Measurements from ENCODE around the gene NUDT9.
"Not testable (repeated sequence)": the region's sequence is repeated elsewhere in the genome, so short reads cannot be mapped to it uniquely, and the experiment has no call there.

Gene NUDT9

GRCh38 chr4:87444741-87445140, 22.4 kb downstream of the NUDT9 start:
- Histone ChIP-seq H3K27me3 (ENCODE audit: insufficient read depth, insufficient read length) (no peaks in the 10 kb centered on the region), H3K4me1 (ENCODE audit: insufficient read depth, insufficient read length) (no peaks in the 10 kb centered on the region), H3K9ac (ENCODE audit: insufficient read length, low read depth) (no peak overlapping the region), H3K9me3 (ENCODE audit: insufficient read depth, low read length) (no peaks in the 10 kb centered on the region), H3K4me3 (ENCODE audit: insufficient read length, low read depth) (no peak overlapping the region), H3K36me3 (ENCODE audit: insufficient read depth, insufficient read length, low read length) (peaks cover 40% of the 10 kb centered on the region)
- TF ChIP-seq SUZ12 (IDR thresholded peaks at IDR 0.05; ENCODE audit: extremely low read depth, insufficient read depth, insufficient read length) (no peak), ZNF274 (IDR thresholded peaks at IDR 0.05; ENCODE audit: low read depth, low read length) (no peak), YY1 (IDR thresholded peaks at IDR 0.05; ENCODE audit: insufficient read depth, insufficient read length) (no peak)
- no peak for DNase-seq (ENCODE audit: low read depth, low spot score)

- no peak overlapping the region for H3K4me3 ChIP-seq (ENCODE audit: insufficient read length, low read depth)
- H3K9ac ChIP-seq (ENCODE audit: insufficient read length, low read depth) = no peak overlapping the region
- H3K36me3 ChIP-seq (ENCODE audit: insufficient read depth, insufficient read length, low read length) = peaks cover 40% of the 10 kb centered on the region
- H3K27me3 ChIP-seq (ENCODE audit: insufficient read depth, insufficient read length) = no peaks in the 10 kb centered on the region
- no peaks in the 10 kb centered on the region for H3K9me3 ChIP-seq (ENCODE audit: insufficient read depth, low read length)
- TF ChIP-seq YY1 (IDR thresholded peaks at IDR 0.05; ENCODE audit: insufficient read depth, insufficient read length) = no peak
- DNase-seq (ENCODE audit: low read depth, low spot score) = no peak
- no peaks in the 10 kb centered on the region for H3K4me1 ChIP-seq (ENCODE audit: insufficient read depth, insufficient read length)
Observed at GRCh38 chr4:87445964-87446363, 23.6 kb downstream of the NUDT9 start.

GRCh38 chr4:87446375-87446774, 24.0 kb downstream of the NUDT9 start:
- H3K4me3 ChIP-seq (ENCODE audit: insufficient read length, low read depth); H3K9me3 ChIP-seq (ENCODE audit: insufficient read depth, low read length); H3K4me1 ChIP-seq (ENCODE audit: insufficient read depth, insufficient read length); DNase-seq (ENCODE audit: low read depth, low spot score); H3K9ac ChIP-seq (ENCODE audit: insufficient read length, low read depth); H3K27me3 ChIP-seq (ENCODE audit: insufficient read depth, insufficient read length): not testable (repeated sequence)
- peaks cover 44% of the 10 kb centered on the region for H3K36me3 ChIP-seq (ENCODE audit: insufficient read depth, insufficient read length, low read length)

- H3K4me3 ChIP-seq (ENCODE audit: insufficient read length, low read depth) = no peak overlapping the region
- TF ChIP-seq YY1 (IDR thresholded peaks at IDR 0.05; ENCODE audit: insufficient read depth, insufficient read length) (no peak), ZNF274 (IDR thresholded peaks at IDR 0.05; ENCODE audit: low read depth, low read length) (no peak), SUZ12 (IDR thresholded peaks at IDR 0.05; ENCODE audit: extremely low read depth, insufficient read depth, insufficient read length) (no peak)
Observed at GRCh38 chr4:87451537-87451936, 29.2 kb downstream of the NUDT9 start.

GRCh38 chr4:87458913-87459312, 36.5 kb downstream of the NUDT9 start:
- no peak for DNase-seq (ENCODE audit: low read depth, low spot score)
- no peak for TF ChIP-seq ZNF274 (IDR thresholded peaks at IDR 0.05; ENCODE audit: low read depth, low read length)
- TF ChIP-seq YY1 (IDR thresholded peaks at IDR 0.05; ENCODE audit: insufficient read depth, insufficient read length) = no peak
- no peak for TF ChIP-seq SUZ12 (IDR thresholded peaks at IDR 0.05; ENCODE audit: extremely low read depth, insufficient read depth, insufficient read length)

More at GRCh38 chr4:87451537-87451936, 29.2 kb downstream of the NUDT9 start:
- Histone ChIP-seq H3K9ac (ENCODE audit: insufficient read length, low read depth) (no peak overlapping the region), H3K36me3 (ENCODE audit: insufficient read depth, insufficient read length, low read length) (peaks cover 40% of the 10 kb centered on the region), H3K4me1 (ENCODE audit: insufficient read depth, insufficient read length) (no peaks in the 10 kb centered on the region), H3K9me3 (ENCODE audit: insufficient read depth, low read length) (no peaks in the 10 kb centered on the region), H3K27me3 (ENCODE audit: insufficient read depth, insufficient read length) (no peaks in the 10 kb centered on the region)
- no peak for DNase-seq (ENCODE audit: low read depth, low spot score)

GRCh38 chr4:87461281-87461700, 38.9 kb downstream of the NUDT9 start:
- Histone ChIP-seq H3K9ac (ENCODE audit: insufficient read length, low read depth) (no peak overlapping the region), H3K27me3 (ENCODE audit: insufficient read depth, insufficient read length) (no peaks in the 10 kb centered on the region), H3K4me1 (ENCODE audit: insufficient read depth, insufficient read length) (no peaks in the 10 kb centered on the region), H3K4me3 (ENCODE audit: insufficient read length, low read depth) (no peak overlapping the region), H3K9me3 (ENCODE audit: insufficient read depth, low read length) (no peaks in the 10 kb centered on the region), H3K36me3 (ENCODE audit: insufficient read depth, insufficient read length, low read length) (peaks cover 12% of the 10 kb centered on the region)
- no peak for DNase-seq (ENCODE audit: low read depth, low spot score)
- TF ChIP-seq YY1 (IDR thresholded peaks at IDR 0.05; ENCODE audit: insufficient read depth, insufficient read length) (no peak), ZNF274 (IDR thresholded peaks at IDR 0.05; ENCODE audit: low read depth, low read length) (no peak), SUZ12 (IDR thresholded peaks at IDR 0.05; ENCODE audit: extremely low read depth, insufficient read depth, insufficient read length) (no peak)

More at GRCh38 chr4:87458913-87459312, 36.5 kb downstream of the NUDT9 start:
- Histone ChIP-seq H3K27me3 (ENCODE audit: insufficient read depth, insufficient read length) (no peaks in the 10 kb centered on the region), H3K4me3 (ENCODE audit: insufficient read length, low read depth) (no peak overlapping the region), H3K4me1 (ENCODE audit: insufficient read depth, insufficient read length) (no peaks in the 10 kb centered on the region), H3K9me3 (ENCODE audit: insufficient read depth, low read length) (no peaks in the 10 kb centered on the region), H3K36me3 (ENCODE audit: insufficient read depth, insufficient read length, low read length) (peaks cover 20% of the 10 kb centered on the region), H3K9ac (ENCODE audit: insufficient read length, low read depth) (no peak overlapping the region)

- no peaks in the 10 kb centered on the region for H3K4me1 ChIP-seq (ENCODE audit: insufficient read depth, insufficient read length)
- H3K9ac ChIP-seq (ENCODE audit: insufficient read length, low read depth) = no peak overlapping the region
- no peak for DNase-seq (ENCODE audit: low read depth, low spot score)
- no peak overlapping the region for H3K4me3 ChIP-seq (ENCODE audit: insufficient read length, low read depth)
- H3K9me3 ChIP-seq (ENCODE audit: insufficient read depth, low read length) = no peaks in the 10 kb centered on the region
- H3K36me3 ChIP-seq (ENCODE audit: insufficient read depth, insufficient read length, low read length) = peaks cover 12% of the 10 kb centered on the region
- H3K27me3 ChIP-seq (ENCODE audit: insufficient read depth, insufficient read length) = no peaks in the 10 kb centered on the region
- TF ChIP-seq YY1 (IDR thresholded peaks at IDR 0.05; ENCODE audit: insufficient read depth, insufficient read length) (no peak), ZNF274 (IDR thresholded peaks at IDR 0.05; ENCODE audit: low read depth, low read length) (no peak), SUZ12 (IDR thresholded peaks at IDR 0.05; ENCODE audit: extremely low read depth, insufficient read depth, insufficient read length) (no peak)
Observed at GRCh38 chr4:87462102-87462501, 39.7 kb downstream of the NUDT9 start.

Data from NT2/D1 (cell line).